GDM1 (cell line): ENCODE results near the gene SCYL3.
"Not testable (repeated sequence)": the region's sequence is repeated elsewhere in the genome, so short reads cannot be mapped to it uniquely, and the experiment has no call there.

ENCODE experiments used
- DNase-seq: peaks from one replicate; lab custom pipeline; 2025; lab: John Stamatoyannopoulos, UW

The SCYL3 gene, protein sequence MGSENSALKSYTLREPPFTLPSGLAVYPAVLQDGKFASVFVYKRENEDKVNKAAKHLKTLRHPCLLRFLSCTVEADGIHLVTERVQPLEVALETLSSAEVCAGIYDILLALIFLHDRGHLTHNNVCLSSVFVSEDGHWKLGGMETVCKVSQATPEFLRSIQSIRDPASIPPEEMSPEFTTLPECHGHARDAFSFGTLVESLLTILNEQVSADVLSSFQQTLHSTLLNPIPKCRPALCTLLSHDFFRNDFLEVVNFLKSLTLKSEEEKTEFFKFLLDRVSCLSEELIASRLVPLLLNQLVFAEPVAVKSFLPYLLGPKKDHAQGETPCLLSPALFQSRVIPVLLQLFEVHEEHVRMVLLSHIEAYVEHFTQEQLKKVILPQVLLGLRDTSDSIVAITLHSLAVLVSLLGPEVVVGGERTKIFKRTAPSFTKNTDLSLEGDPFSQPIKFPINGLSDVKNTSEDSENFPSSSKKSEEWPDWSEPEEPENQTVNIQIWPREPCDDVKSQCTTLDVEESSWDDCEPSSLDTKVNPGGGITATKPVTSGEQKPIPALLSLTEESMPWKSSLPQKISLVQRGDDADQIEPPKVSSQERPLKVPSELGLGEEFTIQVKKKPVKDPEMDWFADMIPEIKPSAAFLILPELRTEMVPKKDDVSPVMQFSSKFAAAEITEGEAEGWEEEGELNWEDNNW

DNA sequence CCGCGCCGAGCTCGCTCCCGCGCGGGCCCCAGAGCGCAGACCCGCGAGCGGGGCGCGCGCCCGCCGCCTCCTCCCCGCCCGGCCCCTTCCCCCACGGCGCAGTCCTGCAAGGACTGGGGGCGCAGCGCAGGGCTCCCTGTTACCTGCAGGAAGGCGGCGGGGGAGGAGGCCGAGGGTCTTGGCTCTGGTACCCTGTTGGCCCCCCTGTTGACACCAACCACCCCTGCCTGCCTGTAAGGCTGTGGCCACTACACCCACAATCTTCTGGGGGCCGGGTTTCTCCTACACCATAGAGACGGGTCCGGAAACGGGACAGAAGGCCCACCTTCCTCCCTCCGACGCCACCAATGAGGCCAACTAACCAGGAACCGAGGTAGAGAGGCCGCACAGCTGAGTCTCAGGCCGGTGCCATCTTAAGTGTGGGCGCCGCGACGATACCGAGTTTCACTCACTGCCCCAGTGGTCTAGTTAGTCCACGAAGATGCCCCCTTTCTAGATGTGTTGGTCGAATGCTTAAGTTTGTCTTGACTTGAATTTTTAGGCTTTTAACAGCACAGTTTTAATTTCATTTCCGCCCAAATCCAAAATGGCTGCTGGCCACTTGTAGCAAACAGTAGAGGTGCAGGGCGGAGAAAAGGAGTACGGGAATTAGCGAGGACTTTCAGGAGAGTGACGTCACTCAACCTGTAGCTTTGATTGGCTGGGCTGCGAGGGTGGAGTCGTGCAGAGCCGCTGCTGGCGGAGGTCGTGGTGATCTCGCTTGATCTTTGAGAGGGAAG, at the start of gene SCYL3:
Gene SCYL3, minus strand, starts transcription at position 252 of the 779 bp plus-strand sequence. CDS start 5,056 bp downstream, outside the sequence.
- DNase-seq = peak; percentile 93

DNA sequence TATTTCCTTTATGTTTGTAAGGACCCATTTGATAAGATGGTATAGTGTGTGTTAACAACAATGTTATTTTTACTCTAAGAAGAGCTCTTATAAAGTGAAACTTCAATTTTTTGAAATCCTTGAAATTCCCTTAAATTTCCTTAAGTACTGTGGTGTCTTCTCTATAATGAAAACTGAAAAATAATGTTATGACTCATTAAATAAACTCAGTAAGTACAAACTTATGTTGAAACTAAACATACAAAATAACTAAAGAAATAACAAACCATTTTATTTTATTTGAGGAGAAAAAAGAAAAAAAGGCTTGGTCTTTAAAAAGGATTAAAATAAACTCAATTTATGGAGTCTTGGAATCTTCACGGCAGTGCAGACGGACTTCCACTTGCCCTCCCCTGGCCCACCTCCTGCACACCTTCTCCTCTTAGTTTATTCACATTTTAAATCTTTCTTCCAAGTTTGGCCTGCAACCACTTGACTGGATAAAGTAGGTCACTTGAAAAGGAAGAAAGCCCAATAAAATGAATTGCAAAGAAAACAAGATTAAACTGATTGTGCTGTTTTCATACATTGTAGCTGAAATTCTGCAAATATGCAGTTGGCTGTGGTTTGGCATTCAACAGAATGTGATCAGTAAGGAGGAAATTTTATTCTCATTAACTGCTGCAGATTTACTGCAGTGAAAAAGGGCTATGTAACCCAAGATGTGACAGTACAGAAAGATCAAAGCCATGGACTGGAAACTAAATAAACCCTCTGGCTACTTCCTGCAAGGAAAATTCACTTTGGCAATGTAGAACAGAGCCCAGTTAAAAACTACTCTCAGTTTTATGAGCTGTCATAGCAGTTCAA, 48.5 kb upstream of the SCYL3 start:
- no peak for DNase-seq

DNA sequence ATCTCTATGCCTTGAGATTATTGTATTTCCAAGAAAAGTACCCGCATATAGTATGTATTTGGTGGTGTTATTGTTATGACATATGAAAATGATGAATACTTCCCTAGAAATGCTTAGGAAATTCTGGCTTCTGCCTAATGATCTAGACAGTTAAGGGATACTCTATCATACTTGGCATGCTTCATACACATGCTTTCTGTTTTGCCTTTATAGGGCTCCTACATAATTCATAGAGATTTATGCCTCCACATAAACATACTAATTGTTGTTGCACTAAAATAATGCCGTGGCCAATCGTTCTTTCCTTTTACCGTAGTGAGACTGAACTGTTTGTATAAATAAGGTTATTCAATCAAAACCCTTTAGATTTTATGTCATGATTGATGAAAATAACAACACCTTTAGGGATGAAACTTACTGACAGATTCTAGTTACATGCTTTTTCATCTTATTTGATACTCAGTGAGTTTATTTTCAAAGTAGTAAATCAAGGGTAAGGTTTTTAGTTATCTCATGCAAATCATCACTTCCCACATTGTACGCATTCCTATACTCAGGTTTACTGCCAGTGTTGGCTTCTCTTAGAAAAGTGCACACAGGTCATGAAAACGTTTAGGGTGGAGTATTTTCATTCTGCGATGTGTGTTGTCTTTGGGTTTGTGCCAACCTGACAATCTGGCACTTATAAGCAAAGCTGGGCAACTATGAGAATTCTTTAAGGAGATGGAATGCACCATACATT, 40.5 kb upstream of the SCYL3 start:
- no peak for DNase-seq

DNA sequence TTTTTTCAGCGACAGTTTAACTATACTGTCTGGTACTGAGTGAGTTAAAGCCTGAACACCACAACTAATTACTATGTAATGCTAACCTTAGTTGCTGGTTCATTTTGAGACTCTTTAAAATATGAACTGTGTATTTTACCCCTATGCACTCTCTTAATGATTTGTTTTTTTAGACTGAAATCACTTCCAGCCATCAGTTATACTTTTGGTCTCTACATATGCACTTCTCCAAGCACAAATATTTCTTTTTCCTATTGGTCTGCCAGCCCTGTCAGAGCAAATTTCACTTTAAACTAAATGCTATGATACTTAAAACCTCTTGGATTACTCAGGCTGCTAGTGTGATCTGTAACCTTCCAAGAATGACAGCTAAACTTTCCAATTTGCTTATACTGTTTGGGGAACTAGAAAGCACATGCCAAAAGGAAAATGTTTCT, 38.1 kb upstream of the SCYL3 start:
- DNase-seq = no peak

DNA sequence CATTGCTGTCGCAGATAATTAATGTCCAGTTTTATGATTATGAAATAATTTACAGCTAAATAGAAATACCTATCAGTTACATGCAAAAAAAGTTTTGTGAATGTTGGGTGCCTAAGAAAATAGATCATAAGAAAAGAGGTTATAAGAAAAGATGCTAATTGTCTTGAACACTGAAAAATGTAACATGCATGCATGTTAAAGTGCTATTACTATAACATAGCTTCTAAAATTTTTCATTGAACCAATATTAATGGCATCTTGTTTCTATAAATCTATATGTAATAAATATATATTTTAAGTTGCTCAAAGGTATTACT, 35.5 kb upstream of the SCYL3 start:
- DNase-seq = no peak

DNA sequence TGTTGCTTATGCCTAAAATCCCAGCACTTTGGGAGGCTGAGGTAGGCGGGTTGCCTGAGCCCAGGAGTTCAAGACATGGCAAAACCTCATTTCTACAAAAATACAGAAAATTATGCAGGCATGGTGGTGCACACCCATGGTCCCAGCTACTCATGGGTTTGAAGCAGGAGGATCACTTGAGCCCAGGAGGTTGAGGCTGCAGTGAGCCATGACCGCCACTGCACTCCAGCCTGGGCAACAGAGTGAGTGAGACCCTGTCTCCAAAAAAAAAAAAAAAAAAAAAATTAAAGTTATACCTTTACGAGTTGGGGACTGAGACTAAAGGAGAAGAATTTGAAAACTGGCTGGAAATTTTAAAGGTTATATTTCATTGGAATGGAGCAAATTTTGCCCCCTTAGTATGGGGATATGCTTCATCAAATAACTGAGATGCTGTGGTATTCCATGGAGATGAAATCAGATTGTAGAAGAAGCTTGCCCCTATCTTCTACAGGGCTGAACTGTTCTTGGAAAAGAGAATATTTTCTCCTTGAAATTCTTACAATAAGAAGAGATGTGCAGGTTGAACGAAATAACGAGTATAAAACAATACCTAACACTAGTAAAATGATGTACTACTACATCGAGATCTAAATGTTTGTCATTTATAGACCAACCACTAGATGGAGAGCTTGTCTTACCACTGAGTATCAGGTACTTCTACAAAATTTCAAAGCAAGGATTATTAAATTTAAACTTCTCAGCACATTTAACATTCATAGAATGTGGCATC, 34.9 kb upstream of the SCYL3 start:
- peak; percentile 19 for DNase-seq

DNA sequence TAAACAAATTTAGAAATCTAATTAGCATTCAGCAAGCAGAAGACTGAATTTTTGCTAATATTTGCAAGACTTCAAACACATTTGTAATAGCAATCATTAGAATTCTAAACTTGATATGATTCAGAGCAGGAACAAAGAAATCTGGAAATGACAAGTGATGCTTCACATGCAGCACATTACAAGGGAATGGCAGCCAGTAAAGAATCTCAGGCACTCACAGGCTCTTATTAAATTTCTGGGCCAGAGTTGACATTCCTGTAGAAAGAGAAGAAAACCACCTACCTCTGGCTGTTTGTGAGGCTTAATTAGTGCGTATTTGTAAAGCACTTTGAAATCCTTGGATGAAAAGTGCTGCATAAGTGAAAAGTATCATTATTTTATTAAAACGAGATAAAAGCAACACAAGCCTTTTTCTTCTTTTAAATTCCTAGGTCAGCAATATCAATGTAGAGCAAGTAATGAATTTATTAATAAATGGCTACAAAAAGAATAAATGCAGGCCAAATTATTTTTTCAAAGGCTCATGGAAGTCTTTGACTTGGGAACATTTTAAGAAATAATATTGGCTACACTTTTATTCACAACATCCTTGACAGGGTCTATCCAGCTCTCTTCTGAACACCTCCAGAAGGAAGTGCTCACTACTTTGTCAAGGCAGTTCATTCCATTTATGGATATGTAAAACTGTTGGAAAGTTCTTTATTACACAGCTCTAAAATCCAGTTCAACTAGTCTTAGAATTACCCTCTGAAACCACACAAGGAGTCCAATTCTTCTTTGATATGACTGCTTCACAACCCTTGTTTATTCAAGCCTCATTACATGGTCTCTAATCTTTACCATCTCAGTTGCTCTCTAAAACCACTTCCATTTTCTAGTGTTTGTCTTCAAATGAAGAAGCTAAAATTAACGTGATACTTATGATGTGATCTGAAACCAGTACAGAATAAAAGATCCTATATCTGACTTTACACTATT, 32.1 kb upstream of the SCYL3 start:
- DNase-seq = no peak

DNA sequence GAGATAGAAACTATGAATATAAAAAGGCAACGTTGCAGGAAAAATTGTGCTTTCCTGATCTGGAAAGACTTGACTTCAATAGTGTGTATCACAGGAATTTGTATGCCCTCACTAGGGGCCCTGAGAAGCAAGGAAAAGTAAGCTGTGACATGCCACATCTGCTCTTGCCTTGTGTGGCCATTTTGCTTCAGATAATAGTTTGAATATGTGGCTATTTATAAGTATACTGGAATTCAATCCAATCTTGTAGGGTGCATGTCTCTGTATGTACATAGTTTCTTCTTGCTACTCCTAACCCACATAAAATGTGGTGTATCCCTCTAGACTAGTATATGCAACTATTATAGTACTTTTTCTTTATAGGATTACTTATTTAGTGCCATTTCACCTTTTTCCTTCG, 31.1 kb upstream of the SCYL3 start:
- DNase-seq = no peak

DNA sequence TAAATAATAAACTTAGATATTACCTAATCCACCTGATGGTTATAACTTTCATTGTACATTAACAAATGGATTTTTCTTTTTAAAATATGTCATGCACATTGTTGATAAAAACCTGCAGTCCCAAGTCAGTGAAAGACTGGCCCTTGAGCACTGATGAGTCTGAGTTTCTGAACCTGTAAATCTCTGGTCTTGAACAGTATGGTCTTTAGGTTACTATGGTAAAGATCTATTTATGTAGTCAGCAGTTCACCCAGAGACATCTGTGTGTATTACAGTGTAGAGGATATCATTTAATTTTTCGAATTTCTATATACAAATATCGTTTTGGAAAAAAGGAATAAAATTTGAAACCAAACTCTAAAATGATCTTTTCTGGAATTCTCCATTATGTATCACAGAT, 30.4 kb upstream of the SCYL3 start:
- no peak for DNase-seq

DNA sequence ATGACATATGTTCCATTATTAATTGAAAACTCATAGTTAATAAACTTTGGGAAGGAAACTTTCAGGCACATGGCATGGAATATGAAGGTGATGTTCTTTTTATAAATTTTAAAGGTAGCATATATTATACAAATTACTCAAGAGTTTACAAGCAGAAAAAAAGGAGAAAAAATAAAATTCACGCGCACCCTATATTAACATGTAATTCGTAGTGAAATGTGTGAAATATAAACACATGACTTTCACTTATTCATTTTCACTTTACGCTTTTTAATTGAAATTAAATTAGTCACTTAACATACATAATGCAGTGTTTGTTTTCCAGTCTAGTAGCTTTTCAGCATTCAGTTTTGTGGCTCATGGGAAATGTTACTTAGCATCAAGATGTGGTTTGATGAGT, 27.4 kb upstream of the SCYL3 start:
- no peak for DNase-seq

DNA sequence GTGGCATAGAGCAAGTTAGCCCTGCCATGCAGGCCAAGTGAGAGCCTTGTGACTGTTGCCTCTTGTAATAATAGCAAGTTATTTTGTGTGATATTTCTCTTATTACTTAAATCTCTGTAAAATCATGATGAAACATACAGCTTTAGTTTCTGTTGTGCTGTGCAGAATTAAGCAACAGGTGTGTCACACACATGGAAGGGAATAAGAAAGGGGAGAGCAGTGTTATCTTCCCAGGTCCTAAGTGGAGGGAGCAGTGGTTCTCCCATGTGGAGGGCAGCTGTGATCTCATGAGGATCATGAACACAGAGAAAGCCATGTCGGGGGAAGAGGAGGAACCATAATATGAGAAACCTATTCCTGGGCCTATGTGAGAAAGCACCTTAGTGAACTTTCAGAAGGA, 25.2 kb upstream of the SCYL3 start:
- no peak for DNase-seq

DNA sequence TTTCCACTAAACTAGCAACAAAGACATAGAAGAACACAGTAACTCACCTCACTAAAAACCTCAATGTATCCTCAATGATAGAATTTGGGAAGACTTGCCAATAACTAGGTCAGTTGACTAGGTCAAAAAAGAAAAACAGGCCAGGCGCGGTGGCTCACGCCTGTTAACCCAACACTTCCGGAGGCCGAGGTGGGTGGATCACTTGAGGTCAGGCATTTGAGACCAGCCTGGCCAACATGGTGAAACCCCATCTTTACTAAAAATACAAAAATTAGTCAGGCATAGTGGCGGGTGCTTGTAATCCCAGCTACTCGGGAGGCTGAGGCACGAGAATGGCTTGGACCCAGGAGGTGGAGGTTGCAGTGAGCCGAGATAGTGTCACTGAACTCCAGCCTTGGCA, 24.5 kb upstream of the SCYL3 start:
- DNase-seq = not testable (repeated sequence)

DNA sequence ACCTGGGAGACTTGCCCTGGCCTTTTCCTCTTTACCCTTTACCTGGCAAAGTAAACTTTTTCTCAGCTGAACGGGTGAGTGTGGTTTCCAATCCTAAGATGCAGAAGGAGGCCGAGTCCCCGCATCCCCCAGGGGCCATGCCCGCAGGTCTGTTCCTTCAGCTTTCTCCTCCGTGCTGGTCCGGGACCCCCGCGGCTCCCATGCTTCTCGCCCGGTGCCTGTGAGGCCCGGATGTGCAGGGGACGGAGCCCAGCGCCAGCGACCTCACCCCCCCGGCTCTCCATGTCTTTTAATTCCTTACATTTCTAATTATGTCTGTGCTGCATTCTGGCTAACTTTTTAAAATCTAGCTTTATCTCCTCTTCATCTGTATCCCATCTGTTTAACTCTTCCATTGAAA, 21.5 kb upstream of the SCYL3 start:
- DNase-seq = no peak

DNA sequence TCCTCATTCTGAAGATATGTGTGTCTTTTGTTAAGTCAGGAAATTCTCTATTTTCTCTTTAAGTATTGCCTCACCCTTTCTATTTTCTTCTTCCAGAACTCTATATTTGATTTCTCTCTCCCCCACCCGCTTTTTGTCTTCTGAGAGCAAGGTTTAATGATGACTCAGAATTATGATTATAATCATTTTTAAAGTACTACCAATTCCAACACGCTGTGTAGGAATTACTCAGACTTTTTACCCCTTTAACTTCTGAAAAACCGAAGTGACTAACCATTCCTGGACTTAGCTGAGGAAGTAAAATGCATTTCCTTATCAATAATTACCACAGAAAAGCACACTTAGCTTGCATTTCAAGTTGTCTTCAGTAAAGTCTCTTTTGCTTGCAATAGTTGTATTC, 20.8 kb upstream of the SCYL3 start:
- DNase-seq = no peak

DNA sequence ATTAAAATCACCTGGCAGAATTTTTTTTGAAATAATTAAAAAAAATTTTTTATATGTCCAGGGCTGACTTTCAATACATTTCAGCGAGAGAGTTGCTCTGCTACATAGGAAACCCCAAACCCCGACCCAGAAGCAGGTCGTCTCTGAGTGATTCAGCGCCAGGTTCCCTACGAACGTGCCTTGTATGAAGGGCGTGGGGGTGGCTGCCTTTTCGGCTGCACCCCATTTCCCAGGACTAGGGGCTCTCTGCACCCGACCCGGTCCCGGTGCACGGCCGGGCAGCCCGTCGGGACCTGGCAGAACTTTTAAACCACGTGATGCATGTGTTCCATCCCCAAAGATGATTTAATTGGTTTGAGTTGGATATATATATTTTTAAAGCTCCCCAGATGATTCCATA, 15.8 kb upstream of the SCYL3 start:
- DNase-seq = no peak

DNA sequence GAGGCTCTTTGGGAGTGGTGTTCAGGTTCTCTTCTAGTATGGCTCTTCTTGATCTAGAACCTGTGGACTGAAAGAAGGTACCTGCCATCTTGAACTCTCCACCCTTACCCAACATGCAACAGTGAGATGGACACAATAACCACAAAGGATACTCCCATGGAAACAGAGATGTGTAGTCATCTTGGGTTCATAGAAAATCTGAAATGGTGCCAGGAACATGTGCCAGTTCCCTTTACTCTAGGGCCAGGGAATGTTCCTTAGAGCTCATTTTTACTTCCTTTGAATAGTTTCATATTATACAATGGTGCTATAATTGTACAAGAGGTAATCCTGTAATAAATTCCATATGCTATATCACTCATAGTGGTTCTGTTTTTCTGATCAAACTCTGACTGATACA, 13.2 kb upstream of the SCYL3 start:
- no peak for DNase-seq

DNA sequence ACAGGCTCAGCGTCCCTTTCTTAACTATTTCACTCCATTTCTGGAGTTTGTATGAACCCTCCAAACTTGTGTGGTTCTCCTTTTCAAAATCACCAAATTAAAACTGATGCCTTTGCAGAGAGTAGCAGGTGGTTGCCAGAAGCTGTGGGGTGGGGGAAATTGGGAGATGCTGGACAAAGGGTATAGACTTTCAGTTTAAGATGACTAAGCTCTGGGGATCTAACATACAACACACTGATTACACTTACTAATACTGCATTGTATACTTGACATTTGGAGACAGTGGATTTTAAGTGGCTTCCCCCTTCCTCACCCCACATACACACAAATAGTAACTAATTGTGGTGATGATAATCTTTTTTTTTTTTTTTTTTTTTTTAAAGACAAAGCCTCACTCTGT, 11.1 kb upstream of the SCYL3 start:
- DNase-seq = no peak

DNA sequence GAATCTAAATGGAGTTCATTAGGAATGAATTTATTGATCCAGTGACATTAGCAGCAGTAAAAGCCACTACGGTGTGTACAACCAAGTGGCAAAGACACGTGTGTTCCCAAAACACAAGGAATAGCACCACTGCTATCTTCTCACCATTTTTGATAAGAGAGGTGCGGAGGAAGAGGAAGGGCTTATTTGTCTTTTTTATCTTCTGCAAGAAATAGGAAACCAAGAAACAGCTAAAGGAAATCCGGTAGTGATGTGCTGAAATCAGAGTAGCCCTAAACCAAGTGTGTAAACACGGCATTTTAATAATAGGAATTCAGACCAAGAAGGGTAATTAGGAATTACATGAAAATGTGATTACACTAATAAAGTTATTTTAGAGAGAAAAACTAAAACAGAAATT, 9.1 kb upstream of the SCYL3 start:
- no peak for DNase-seq

DNA sequence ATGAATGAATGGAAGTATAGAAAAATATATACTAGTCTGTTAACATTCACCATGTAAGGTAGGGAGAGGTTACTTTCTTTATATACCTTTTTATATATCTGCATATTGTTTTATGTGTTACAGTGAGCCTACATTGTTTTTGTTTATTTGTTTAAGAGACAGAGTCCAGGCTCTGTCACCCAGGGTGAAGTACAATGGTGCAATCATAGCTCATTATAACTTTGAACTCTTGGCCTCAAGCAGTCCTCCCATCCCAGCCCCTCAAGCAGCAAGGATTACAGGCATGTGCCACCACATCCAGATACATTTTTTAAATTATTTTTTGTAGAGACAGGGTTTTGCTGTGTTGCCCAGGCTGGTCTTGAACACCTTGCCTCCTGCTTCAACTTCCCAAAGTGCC, 7.4 kb upstream of the SCYL3 start:
- DNase-seq = no peak
